ENCODE measurements around the gene PARD6B.
"Not testable (repeated sequence)": the region's sequence is repeated elsewhere in the genome, so short reads cannot be mapped to it uniquely, and the experiment has no call there.

PARD6B gene

DNA sequence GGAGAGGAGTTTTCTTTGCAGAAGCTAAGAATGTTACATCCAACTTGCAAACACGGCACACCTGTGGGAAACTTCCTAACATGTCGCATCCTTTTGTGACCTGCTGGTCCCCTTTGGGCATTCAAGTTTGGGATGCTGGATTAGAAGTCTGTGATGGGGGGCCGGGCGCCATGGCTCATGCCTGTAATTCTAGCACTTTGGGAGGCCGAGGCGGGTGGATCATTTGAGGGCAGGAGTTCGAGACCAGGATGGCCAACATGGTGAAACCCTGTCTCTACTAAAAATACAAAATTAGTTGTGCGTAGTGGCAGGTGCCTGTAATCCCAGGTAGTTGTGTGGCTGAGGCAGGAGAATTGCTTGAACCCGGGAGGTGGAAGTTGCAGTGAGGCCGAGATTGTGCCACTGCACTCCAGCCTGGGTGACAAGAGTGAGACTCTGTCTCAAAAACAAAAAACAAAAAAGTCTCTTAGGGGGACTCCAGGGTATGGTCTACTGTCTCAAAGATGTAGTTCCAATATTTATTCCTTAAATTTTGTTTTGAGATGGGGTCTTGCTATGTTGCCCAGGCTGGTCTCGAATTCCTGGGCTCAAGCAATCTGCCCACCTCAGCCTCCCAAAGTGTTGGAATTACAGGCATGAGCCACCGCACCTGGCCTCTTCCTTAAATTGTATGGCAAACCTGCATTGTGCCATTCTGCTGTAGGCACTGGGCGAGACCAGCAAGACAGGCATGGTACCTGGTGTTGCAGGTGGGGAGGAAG is 69.8 kb downstream of the PARD6B start:
- DNase-seq, result not testable (repeated sequence)

DNA sequence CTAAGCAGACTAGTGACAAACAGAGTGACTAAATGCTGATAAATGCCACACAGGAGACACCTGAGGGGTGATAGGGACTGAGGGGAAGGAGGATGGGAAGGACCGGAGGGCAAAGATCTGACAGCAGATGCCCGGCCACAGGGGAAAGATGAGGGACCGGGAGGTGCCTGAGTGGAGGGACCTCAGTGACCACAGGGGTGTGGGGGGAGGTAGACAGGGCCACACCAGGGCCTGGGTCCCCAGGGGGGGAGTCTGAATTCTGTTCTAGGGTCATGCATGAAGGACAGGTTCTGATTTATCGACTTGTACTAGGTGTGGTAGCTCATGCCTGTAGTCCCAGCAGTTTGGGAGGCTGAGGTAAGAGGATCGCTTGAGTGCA is 70.4 kb downstream of the PARD6B start:
- no peak for DNase-seq

DNA sequence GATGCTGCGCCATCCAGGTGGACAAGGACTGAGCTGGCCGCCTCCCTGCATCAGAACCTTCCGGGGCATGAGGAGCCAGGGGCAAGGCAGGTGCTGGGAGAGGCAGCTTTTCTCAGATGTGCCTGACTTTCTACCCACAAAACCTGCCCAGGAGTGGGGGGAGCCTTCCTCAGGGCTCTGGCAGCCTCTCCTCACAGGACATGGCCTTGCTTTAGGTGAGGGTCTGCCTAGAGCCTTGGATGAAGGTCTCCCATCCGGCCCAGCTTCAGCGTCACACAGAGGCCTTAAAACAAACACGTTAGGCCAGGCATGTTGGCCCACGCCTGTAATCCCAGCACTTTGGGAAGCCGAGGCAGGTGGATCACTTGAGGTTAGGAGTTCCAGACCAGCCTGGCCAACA is 70.9 kb downstream of the PARD6B start:
- DNase-seq, result no peak

DNA sequence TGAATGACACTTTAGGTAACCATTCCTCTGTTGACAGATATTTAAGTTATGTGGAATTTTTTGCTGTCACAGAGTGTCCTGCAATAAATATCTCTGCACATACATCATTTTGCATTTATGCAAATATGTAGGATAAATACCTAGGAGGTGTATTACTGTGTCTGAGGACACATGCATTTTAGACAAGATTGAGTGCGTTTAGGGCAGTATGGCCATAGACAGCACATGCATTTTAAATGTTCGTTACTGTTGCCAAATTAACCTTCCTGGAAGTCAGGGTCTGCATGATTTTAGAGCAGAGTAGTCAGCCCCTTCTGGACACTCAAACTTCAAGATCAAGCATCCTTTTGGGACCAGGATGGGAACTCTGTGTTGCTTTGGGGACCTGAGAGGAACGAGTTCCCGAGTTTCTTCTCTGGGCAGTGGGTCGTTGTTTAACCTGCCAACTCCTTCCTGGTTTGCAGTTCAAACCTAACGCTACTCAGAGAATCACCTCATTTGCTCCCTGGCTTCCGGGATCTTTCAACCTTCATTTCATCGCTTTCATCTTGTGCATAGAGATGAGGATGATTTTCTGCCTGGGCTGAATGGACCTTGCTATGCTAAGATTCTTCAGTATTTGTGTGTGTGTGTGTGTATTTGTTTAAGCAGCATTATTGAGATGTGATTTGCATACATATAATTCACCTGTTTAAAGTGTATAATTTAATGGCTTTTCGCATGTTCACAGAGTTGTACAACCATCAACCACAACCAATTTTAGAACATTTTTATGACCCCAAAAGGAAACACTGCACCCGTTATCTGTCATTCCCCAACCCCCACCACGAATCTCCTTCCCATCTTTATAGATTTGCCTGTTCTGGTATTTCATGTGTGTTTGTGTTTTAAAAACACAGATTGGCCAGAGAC is 73.3 kb downstream of the PARD6B start:
- DNase-seq, result peak; percentile 49

DNA sequence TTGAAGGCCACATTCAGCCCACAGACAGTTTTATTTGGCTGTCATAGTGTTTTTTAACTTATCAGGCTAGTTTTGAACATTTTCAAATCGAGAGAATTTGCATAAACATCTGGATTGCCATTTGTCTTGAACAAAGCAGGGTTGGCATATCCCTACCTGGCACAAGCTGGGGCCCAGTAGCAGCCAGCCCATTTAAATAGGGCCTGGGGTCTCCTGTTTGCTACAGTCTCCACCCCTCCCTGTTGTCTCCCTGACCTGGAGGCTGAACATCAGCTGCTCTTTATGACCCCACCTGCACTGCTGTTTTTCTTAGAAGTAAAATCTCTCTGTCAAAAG is 73.9 kb downstream of the PARD6B start:
- no peak for DNase-seq

DNA sequence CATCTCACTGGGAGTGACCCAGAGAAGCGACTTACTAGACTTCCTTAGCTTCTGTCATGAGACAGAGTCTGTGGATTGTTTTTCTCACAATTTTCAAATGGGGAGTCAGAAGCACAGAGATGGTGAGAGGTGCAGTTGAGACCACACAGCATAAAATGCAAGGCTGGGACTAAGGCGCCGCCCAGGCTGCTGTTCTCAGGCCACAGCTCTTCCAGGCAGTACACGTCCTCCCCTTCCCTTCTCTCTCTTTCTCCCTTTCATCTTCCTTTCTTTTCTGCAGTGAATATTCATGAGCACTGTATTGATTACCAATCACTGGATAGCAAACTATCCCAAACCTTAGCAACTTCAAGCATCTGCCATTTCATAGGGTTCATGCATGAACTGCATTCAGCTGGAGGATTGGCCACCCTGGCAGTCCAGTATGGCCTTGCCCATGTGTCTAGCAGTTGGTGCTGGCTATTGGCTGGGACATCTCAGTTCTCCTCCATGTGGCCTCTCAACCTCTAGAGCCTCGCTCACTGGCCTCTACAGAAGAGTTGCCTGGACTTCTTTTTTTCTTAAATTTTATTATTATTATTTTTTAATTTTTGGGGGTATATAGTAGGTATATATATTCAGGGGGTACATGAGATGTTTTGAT is 74.9 kb downstream of the PARD6B start:
- DNase-seq, result no peak

Measured in CD4-positive, alpha-beta T cell treated with Interleukin-6 for 4 hours (primary cell).